ENCODE data around the gene HRAS.

The HRAS gene

GRCh38 chr11:567011-567628, 31.7 kb upstream of the HRAS start:
- DNase-seq (ENCODE audit: low spot score) = no peak

DNA sequence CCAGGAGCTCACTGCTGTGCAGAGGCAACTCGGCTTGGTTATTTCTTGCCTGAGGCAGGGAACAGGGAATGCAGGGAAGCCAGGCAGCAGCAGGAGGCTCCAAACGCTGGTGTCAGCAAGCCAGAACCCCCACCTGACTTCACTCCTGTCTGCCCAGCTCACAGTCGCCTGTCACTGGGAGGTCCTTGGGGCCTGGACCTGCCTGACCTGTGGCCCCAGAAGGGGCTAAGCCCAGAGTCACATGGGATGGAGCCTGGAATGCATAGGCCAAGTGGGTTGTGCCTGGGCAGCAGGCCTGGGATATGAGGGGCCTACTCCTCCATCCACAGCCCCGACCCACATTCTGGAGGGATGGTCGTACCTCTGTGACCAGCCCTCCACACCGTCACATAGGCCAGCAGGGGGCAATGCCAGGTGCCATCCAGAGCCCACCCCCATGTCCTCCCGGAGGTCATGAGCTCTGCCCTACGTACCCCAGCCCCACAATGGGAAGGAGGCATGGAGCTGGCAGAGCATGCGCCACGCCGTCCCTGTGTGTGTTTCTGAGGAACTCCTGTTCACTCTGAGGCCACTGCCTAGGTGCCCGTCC, 30.6 kb upstream of the HRAS start:
- DNase-seq (ENCODE audit: low spot score) = no peak

DNA sequence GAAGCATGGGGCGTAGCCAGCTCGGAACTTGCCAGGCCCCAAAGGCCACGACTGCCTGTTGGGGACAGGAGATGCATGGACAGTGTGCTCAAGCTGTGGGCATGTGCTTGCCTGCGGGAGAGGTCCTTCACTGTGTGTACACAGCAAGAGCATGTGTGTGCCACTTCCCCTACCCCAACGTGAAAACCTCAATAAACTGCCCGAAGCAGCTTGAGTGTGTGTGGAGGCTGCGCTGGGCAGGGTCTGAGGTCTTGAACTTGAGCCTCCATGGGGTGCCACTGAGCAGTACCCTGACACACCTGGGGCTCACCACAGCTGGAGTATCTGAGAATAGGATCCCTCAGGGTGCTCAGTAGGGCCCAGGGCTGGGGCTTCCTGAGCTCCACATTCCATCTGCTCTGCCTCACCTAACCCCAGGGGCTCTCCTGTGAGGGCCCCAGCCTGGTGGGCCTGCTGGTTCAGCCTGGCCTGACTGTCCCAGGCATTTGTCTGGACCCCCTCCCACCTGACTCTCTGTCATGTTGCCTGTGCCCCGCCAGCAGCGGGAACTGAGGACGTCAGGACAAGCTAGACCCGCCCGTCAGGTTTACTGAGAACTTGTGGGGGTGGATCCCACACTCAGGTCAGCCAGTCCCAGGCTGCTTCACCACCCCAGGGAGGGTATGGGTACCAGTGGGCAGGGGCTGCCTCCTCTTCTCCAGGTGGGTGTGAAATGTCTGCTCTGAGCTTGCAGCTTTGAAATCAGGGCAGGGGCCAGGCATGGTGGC, 28.6 kb upstream of the HRAS start:
- DNase-seq (ENCODE audit: low spot score) = no peak

GRCh38 chr11:563066-563811, 27.9 kb upstream of the HRAS start:
- DNase-seq (ENCODE audit: low spot score) = no peak

DNA sequence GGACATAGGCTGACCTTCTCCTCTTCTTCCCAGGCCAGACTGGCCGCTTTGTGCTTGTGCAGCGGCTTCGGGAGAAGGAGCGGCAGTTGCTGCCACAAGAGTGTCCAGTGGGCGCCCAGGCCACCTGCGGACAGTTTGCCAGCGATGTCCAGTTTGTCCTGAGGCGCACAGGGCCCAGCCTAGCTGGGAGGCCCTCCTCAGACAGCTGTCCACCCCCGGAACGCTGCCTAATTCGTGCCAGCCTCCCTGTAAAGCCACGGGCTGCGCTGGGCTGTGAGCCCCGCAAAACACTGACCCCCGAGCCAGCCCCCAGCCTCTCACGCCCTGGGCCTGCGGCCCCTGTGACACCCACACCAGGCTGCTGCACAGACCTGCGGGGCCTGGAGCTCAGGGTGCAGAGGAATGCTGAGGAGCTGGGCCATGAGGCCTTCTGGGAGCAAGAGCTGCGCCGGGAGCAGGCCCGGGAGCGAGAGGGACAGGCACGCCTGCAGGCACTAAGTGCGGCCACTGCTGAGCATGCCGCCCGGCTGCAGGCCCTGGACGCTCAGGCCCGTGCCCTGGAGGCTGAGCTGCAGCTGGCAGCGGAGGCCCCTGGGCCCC, 26.8 kb upstream of the HRAS start:
- no peak for DNase-seq (ENCODE audit: low spot score)

DNA sequence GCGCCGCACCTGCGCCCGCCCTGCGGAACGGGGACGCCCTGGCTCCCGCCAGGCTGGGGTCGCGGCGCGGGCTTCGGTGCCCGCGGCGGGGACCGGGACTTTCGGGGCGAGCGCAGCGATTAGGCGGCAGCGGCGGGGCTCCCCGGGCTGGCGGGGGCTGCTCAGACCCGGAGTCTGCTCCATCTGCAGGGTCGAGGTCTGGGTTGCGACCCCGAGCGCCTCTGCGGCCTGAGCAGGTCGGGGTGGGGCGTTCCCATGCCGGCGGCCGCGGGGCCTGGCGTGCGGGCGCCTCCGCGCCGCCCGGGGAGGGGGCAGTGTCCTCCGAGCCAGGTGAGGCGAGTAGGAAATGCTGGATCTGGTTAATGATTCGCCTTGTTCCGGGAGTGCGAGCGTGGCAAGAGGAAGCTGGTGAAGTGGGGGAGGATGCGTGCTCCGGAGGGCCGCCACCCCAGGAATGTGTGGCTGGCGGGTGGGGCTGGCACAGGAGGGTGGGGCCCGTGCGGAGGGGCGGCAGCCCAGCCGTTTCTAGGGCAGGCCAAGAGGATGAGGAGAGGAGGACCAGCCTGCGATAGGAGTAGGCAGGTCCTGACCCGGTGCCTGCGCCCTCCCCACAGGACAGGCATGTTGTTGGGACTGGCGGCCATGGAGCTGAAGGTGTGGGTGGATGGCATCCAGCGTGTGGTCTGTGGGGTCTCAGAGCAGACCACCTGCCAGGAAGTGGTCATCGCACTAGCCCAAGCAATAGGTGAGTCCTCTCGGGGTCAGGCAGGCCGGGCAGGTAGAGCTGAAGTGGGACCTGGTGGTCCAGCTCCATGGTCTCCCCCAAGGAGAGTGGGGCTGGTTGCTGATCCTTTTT, 26.0 kb upstream of the HRAS start:
- peak; percentile 87 for DNase-seq (ENCODE audit: low spot score)

GRCh38 chr11:560305-561147, 25.1 kb upstream of the HRAS start, which contains the start of the genes LMNTD2 and RASSF7:
Gene LMNTD2, minus strand, starts transcription at chr11:560738. Its CDS starts 22 bp downstream, at chr11:560716.
Gene RASSF7, plus strand, starts transcription at chr11:560970. Its CDS starts 799 bp downstream, at chr11:561769.
- peak; percentile 99 for DNase-seq (ENCODE audit: low spot score)

DNA sequence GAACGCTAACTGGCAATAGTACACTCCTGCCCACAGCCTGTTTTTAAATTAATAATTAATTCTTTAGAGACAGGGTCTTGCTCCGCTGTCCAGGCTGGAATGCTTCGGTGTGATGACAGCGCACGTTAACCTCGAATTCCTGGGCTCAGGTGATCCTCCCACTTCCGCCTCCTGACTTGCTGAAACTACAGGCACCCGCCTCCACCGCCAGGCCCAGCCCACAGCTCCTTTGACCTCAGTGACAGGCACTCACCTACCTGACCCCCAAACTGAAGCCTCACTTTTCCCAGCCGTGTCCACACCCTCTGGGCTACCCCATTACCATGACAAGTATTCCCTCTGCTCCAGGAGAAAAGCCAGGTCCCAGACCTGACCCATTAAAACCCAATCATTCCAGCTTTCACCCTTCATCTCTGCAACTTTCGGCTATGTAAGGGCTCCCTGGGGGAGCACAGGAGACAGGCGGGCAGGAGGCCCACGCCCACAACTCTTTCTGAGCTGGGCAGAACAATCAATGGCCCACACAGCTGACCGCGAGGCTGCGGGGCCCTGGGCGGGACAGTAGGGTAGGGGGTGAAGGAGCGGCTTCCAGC, 24.4 kb upstream of the HRAS start:
- DNase-seq (ENCODE audit: low spot score) = peak; percentile 53

DNA sequence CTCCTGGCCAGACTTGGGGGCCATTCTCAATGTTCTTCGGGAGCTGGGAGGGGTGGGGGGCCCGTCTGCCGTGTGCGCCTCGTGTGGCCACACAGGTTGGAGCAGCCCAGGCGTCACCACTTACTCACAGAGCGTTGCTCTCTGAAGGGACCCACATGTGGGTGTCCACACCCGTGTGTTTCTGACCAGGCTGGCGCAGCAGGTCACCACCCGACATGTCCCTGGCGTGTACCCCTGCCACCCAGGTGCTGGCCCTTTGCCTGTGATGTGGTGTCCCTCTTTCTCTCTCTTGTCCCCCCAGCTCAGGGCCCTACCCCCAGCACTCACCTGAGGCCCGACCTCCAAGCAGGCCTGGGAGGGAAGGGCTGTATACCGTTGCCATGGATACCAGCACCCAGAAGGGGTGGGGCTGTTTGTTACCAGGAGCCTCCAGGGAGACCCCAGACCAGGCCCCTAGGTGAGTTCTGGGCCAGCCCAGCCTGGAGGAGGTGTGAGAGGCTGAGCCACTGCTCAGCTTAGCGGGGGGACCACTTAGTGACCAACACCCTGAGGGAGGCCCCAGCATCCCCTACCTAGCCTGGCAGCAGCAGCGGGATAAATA, 23.7 kb upstream of the HRAS start:
- DNase-seq (ENCODE audit: low spot score) = no peak

DNA sequence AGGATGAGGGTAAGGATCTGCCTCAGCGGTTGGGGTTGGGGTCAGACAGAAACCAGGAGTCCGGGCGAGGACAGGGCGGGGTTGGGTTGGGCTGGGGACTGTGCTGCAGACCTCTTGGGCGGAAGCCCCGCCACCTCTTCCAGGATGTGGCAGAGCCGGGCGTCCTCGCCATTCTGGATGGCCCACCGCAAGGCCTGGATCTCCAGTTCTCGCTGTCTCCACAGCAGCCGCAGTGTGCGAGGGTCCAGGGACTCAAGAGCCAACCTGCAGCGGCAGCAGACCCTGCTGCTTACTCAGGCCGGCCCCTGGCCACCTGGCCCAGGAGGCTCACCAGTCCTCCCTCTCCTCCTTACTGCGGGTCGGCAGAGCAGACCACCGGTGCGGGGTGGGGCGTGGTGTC, 23.1 kb upstream of the HRAS start:
- DNase-seq (ENCODE audit: low spot score) = no peak

- no peak for DNase-seq (ENCODE audit: low spot score)
Observed at GRCh38 chr11:557328-558132, 22.2 kb upstream of the HRAS start.

DNA sequence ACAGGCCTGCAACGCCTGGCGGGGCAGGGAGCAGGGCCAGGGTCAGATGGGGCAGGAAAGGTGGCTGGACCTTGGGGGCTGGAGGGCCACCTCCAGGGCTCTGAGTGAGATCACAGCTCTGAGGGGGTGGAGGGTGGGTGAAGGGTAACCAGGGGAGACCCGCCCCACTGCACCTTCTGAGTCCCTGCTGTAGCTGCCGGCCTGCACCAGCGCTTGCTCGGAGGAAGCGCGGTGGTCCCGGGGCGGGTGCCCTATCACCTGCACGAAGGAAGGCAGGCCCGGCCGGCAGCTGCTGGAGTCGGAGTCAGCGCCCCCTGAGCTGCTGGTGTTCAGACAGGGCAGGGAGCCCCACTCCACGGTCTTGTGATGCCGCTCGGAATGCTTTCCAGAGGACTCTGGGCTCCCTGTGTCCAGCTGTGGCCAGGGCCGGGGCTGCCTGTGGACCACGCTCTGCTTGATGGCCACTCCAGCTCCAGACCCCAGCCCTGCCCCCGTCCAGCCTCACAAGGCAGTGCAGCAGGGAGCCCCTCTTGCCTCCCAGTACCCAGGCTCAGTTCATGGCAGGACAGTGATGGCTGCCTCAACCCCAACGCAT, 21.4 kb upstream of the HRAS start:
- no peak for DNase-seq (ENCODE audit: low spot score)

DNA sequence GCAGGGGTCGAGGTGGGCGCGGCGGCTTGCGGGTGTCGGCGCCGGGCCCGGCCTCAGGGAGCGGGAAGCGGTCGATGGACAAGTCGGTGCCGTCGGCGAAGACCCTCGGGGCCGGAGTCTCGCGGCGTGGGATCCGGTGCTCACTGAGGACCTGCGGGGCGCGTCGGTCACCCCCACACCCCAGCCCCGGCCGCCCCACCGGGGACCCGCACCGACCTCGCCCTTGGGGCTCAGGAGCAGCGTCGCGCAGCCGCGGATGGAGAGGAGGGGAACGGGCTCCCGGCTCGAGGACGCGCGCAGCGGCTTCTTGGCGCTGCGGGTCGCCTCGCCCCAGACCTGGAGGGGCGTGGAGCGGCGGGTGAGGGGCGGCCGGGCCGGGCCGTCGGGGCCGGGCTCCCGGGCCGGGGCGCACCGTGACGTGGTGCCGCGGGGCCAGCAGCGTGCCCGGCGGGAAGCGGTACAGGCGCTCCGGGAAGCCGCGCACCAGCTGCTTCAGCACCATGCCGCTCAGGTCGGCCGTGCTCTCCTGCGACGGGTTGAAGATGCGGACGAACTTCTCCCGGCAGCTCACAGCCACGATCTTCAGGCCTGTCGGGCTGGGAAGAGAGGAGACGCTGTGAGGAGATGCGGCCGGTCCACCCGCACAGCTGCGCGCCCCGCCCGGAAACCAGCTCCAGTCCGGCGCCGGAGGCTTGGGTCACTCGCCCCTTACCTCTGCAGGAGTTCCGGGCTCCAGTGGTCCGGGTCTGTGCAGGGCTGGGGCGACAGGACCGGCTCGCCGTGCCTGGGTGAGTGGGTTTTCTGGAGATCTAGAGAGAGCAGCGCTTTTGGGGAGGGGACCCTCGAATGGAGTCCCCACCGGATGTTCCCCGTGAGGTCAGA, 20.6 kb upstream of the HRAS start:
- no peak for DNase-seq (ENCODE audit: low spot score)

DNA sequence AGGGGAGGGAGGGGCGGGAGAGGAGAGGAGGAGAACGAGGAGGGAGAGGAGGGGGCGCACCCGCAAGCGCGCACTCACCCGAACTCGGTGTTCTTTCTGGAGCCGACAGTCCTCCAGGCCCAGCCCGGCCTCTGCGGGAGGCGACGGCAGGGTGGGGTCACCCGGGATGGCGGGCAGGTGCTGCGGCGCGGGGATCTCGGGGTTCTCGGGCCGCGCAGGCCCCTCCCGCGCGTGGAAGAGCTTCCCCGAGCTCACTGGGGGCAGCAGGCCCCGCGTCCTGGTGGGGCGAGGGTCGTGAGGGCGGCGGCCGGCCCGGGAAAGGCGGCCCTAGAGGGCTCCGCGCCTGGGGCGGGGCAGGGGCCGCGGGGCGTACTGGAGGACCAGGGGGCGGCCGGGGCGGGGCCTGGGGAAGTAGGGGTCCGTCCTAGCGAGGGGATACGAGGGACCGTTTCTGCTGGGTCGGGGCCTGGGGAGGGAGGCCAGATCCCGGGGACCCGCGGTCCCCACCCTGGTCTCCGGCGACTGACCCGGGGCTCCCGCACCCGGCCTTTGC, 19.9 kb upstream of the HRAS start:
- no peak for DNase-seq (ENCODE audit: low spot score)

GRCh38 chr11:554428-555226, 19.3 kb upstream of the HRAS start:
- DNase-seq (ENCODE audit: low spot score) = peak; percentile 92

- DNase-seq (ENCODE audit: low spot score) = no peak
Observed at GRCh38 chr11:553988-554340, 18.6 kb upstream of the HRAS start.

All from HuH-7.5 (cell line).